ENCODE results near the gene CD38. TPM values are rescaled to one million over a fixed set of nuclear protein-coding genes. Genes with fewer than 3 reads are reported as not detected.

Gene CD38
- polyA plus RNA-seq, 2 of the 4 experiments (the other 2 are of a cell fraction), result 7.8 to 12.4 TPM

- 64% methylated on average over 6 of the region's 6 CpGs for WGBS (ENCODE audit: missing lambda C conversion rate)
- no peak overlapping the region for H3K27ac ChIP-seq
- H3K4me3 ChIP-seq, result no peak overlapping the region
- DNase-seq (ENCODE audit: low read depth in 1 of 2, low spot score in 1 of 2), result no peak
- TF ChIP-seq MYC (IDR thresholded peaks at IDR 0.05; ENCODE audit: borderline replicate concordance, low read length), result no peak
- POLR2A ChIA-PET, result no interaction called here
- no peak overlapping the region for H3K4me2 ChIP-seq
- no peak for ATAC-seq
- no peak for FAIRE-seq
- H3K4me1 ChIP-seq, result no peaks in the 10 kb centered on the region
- CTCF ChIA-PET, result interaction anchor here (1.5 kb wide), 1 partner anchor 9 kb away, joined by 6 read pairs; no protein-coding TSS in a partner anchor
- peaks cover 5% of the 10 kb centered on the region; the same call in 1 of the 3 replicates for H3K9me3 ChIP-seq
Observed at GRCh38 chr4:15873117-15873516, 95.0 kb downstream of the CD38 start.

GRCh38 chr4:15874671-15875070 lies 96.5 kb downstream of the CD38 start:
- DNase-seq (ENCODE audit: low read depth in 1 of 2, low spot score in 1 of 2) (no peak), FAIRE-seq (no peak)
- CTCF ChIA-PET, result interaction anchor here (2.0 to 2.1 kb wide), 2 partner anchors 81 to 127 kb away, joined by 7 to 11 read pairs; no protein-coding TSS in a partner anchor

GRCh38 chr4:15875663-15876460 lies 97.7 kb downstream of the CD38 start:
- Histone ChIP-seq H3K4me2 (no peak overlapping the region), H3K27ac (no peak overlapping the region), H3K9me3 (peaks cover 5% of the 10 kb centered on the region; the same call in 1 of the 3 replicates), H3K4me3 (no peak overlapping the region), H3K4me1 (no peaks in the 10 kb centered on the region)
- FAIRE-seq (no peak), ATAC-seq (no peak), DNase-seq (ENCODE audit: low read depth in 1 of 2, low spot score in 1 of 2) (no peak)
- POLR2A ChIA-PET, result no interaction called here
- TF ChIP-seq MAX (IDR thresholded peaks at IDR 0.05), result no peak
- no peak for TF ChIP-seq MAFK (IDR thresholded peaks at IDR 0.05; ENCODE audit: partially characterized antibody)
- no peak for TF ChIP-seq HEYL (CRISPR knock-in tag; IDR thresholded peaks at IDR 0.05)
- TF ChIP-seq MYC (IDR thresholded peaks at IDR 0.05; ENCODE audit: borderline replicate concordance, low read length), result no peak
- no peak for TF ChIP-seq SMC3 (IDR thresholded peaks at IDR 0.05)
- TF ChIP-seq HOXB13 (CRISPR knock-in tag; IDR thresholded peaks at IDR 0.05; ENCODE audit: low read depth), result no peak
- TF ChIP-seq HOXB5 (CRISPR knock-in tag; IDR thresholded peaks at IDR 0.05), result no peak
- TF ChIP-seq GATA3 (IDR thresholded peaks at IDR 0.05; ENCODE audit: borderline replicate concordance), result no peak
- no peak for TF ChIP-seq RAD21 (conservative IDR thresholded peaks at IDR 0.05 in 1 of 2, IDR thresholded peaks at IDR 0.05 in 1 of 2)
- CTCF ChIA-PET, result interaction anchor here (1.6 to 2.1 kb wide), 3 partner anchors 71 to 126 kb away, joined by 7 to 11 read pairs (median 7); no protein-coding TSS in a partner anchor
- 35% methylated on average over 5 of the region's 5 CpGs for WGBS (ENCODE audit: missing lambda C conversion rate)

More at GRCh38 chr4:15874671-15875070, 96.5 kb downstream of the CD38 start:
- peaks cover 5% of the 10 kb centered on the region; the same call in 1 of the 3 replicates for H3K9me3 ChIP-seq
- no peak for ATAC-seq
- WGBS (ENCODE audit: missing lambda C conversion rate), result 59% methylated on average over 4 of the region's 4 CpGs
- H3K4me2 ChIP-seq, result no peak overlapping the region
- TF ChIP-seq NPAS2 (CRISPR knock-in tag; IDR thresholded peaks at IDR 0.05; ENCODE audit: borderline replicate concordance), result no peak
- no peak for TF ChIP-seq NR3C1 (IDR thresholded peaks at IDR 0.05)
- TF ChIP-seq CBX2 (IDR thresholded peaks at IDR 0.05; ENCODE audit: borderline replicate concordance, low read depth), result no peak
- TF ChIP-seq EHF (CRISPR knock-in tag; IDR thresholded peaks at IDR 0.05), result no peak
- TF ChIP-seq CEBPB (IDR thresholded peaks at IDR 0.05), result no peak
- TF ChIP-seq SMC3 (IDR thresholded peaks at IDR 0.05), result no peak
- TF ChIP-seq PHF8 (IDR thresholded peaks at IDR 0.05; ENCODE audit: borderline replicate concordance, low read depth), result no peak
- TF ChIP-seq ZNF302 (CRISPR knock-in tag; IDR thresholded peaks at IDR 0.05), result no peak
- TF ChIP-seq RNF2 (IDR thresholded peaks at IDR 0.05; ENCODE audit: borderline replicate concordance, low read depth), result no peak
- no peak for TF ChIP-seq FOSL2 (IDR thresholded peaks at IDR 0.05)
- no peak for TF ChIP-seq FOSL2 (CRISPR knock-in tag; IDR thresholded peaks at IDR 0.05)
- TF ChIP-seq REST (IDR thresholded peaks at IDR 0.05), result no peak
- POLR2A ChIA-PET, result no interaction called here
- no peak overlapping the region for H3K4me3 ChIP-seq
- no peak overlapping the region for H3K27ac ChIP-seq
- H3K4me1 ChIP-seq, result no peaks in the 10 kb centered on the region
